ENCODE results near the gene TMEFF1. TPM values are rescaled to one million over a fixed set of nuclear protein-coding genes. Genes with fewer than 3 reads are reported as not detected.

The TMEFF1 gene
- total RNA-seq, 1 donor from 2014 or later: 9.1 TPM

DNA sequence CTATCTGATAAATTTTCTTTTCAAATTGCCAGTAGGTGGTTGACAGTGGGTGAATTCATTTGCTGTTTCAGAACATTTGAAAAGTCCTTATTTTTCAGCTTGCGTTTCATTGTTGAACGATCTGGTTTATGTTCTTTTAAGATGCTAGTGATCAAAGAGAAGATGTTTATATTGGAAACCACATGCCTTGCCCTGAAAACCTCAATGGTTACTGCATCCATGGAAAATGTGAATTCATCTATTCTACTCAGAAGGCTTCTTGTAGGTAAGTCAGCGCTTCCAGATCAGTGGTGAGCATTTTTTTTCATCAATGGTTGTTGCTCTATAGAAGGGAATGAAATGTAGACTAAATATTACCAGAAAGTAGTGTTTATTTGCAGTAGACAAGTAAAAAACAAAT lies 88.3 kb downstream of the TMEFF1 start:
- H3K9me3 Mint-ChIP-seq (ENCODE audit: unreplicated experiment): no peaks in the 10 kb centered on the region
- H3K27me3 Mint-ChIP-seq (ENCODE audit: unreplicated experiment): no peaks in the 10 kb centered on the region
- H3K4me1 Mint-ChIP-seq (ENCODE audit: unreplicated experiment): no peaks in the 10 kb centered on the region
- no peak for DNase-seq (ENCODE audit: extremely low spot score, unreplicated experiment)
- H3K36me3 Mint-ChIP-seq (ENCODE audit: unreplicated experiment): peaks cover 4% of the 10 kb centered on the region
- H3K4me3 Mint-ChIP-seq (ENCODE audit: unreplicated experiment): no peak overlapping the region
- no peak overlapping the region for H3K27ac Mint-ChIP-seq (ENCODE audit: unreplicated experiment)
- TF ChIP-seq, protein P1, sequence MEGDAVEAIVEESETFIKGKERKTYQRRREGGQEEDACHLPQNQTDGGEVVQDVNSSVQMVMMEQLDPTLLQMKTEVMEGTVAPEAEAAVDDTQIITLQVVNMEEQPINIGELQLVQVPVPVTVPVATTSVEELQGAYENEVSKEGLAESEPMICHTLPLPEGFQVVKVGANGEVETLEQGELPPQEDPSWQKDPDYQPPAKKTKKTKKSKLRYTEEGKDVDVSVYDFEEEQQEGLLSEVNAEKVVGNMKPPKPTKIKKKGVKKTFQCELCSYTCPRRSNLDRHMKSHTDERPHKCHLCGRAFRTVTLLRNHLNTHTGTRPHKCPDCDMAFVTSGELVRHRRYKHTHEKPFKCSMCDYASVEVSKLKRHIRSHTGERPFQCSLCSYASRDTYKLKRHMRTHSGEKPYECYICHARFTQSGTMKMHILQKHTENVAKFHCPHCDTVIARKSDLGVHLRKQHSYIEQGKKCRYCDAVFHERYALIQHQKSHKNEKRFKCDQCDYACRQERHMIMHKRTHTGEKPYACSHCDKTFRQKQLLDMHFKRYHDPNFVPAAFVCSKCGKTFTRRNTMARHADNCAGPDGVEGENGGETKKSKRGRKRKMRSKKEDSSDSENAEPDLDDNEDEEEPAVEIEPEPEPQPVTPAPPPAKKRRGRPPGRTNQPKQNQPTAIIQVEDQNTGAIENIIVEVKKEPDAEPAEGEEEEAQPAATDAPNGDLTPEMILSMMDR (IDR thresholded peaks at IDR 0.05): no peak

DNA sequence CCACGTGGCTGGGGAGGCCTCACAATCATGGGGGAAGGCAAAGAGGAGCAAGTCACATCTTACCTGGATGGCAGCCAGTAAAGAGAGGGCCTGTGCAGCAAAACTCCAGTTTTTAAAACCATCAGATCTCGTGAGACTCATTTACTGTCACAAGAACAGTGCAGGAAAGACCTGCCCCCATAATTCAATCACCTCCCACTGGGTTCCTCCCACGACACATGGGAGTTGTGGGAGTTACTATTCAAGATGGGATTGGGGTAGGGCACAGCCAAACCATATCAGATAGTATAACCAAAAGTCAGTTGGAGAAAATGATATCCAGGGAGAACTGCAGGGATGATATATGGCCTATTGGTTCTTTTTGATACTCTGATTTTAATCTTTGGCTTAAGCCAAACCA lies 94.9 kb downstream of the TMEFF1 start:
- Mint-ChIP-seq H3K36me3 (ENCODE audit: unreplicated experiment) (peaks cover 3% of the 10 kb centered on the region), H3K4me3 (ENCODE audit: unreplicated experiment) (no peak overlapping the region), H3K27me3 (ENCODE audit: unreplicated experiment) (no peaks in the 10 kb centered on the region), H3K4me1 (ENCODE audit: unreplicated experiment) (no peaks in the 10 kb centered on the region), H3K9me3 (ENCODE audit: unreplicated experiment) (peaks cover 6% of the 10 kb centered on the region), H3K27ac (ENCODE audit: unreplicated experiment) (no peak overlapping the region)
- TF ChIP-seq, protein P1 (IDR thresholded peaks at IDR 0.05): no peak
- DNase-seq (ENCODE audit: extremely low spot score, unreplicated experiment): no peak

DNA sequence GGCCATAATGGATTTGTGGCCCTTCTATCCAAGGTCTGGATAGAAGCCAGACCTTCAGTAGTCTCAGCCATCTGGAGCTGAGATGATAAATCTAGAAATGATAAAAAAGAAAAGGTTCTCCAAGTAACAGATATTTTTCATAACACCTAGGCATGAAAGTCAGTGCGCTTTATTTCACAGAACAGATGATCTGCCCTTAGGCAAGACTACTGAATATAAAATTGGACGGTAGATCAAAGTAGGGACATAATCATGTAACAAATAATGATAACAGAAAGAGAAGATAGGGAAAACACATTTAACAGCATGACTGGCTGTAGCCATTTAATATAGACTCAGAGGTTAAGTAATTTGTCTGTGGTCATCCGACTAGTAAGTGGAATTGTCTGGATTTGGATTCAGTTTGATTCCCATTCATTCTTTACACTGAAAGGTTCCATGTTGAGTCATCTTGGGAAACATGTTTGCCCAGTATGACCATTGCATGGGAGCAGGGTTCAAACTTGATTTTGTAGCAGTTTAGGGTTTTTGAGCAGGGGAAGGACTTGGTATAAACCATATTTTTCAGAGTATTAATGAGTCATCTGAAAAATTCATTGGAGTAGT lies 100.8 kb downstream of the TMEFF1 start:
- H3K27me3 Mint-ChIP-seq (ENCODE audit: unreplicated experiment): no peaks in the 10 kb centered on the region
- TF ChIP-seq, protein P1 (IDR thresholded peaks at IDR 0.05): no peak
- no peak for DNase-seq (ENCODE audit: extremely low spot score, unreplicated experiment)
- no peak overlapping the region for H3K27ac Mint-ChIP-seq (ENCODE audit: unreplicated experiment)
- no peaks in the 10 kb centered on the region for H3K4me1 Mint-ChIP-seq (ENCODE audit: unreplicated experiment)
- H3K4me3 Mint-ChIP-seq (ENCODE audit: unreplicated experiment): no peak overlapping the region
- peaks cover 3% of the 10 kb centered on the region for H3K9me3 Mint-ChIP-seq (ENCODE audit: unreplicated experiment)
- H3K36me3 Mint-ChIP-seq (ENCODE audit: unreplicated experiment): peaks cover 17% of the 10 kb centered on the region

DNA sequence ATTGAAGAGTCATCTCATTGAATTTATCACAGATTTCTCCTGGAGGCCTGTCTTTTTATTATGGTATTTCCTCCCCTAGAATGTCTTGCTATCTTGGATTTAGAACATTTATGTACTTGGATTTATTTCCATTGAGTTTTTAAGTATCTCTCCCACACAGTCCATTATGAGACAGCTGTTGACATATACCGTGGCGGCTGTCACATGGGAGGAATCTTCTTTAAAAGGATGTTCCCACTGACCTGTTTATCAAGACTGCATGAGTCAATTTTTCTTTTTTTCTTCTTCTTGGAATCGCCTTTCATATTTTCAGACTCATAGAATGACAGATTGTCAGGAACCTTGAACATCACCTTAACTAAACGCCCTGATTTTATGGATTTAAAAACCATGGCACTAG lies 102.1 kb downstream of the TMEFF1 start:
- TF ChIP-seq, protein P1 (IDR thresholded peaks at IDR 0.05): no peak
- no peak overlapping the region for H3K4me3 Mint-ChIP-seq (ENCODE audit: unreplicated experiment)
- no peaks in the 10 kb centered on the region for H3K27me3 Mint-ChIP-seq (ENCODE audit: unreplicated experiment)
- peaks cover 17% of the 10 kb centered on the region for H3K36me3 Mint-ChIP-seq (ENCODE audit: unreplicated experiment)
- DNase-seq (ENCODE audit: extremely low spot score, unreplicated experiment): no peak
- no peak overlapping the region for H3K27ac Mint-ChIP-seq (ENCODE audit: unreplicated experiment)
- no peaks in the 10 kb centered on the region for H3K9me3 Mint-ChIP-seq (ENCODE audit: unreplicated experiment)
- peaks cover 3% of the 10 kb centered on the region for H3K4me1 Mint-ChIP-seq (ENCODE audit: unreplicated experiment)

DNA sequence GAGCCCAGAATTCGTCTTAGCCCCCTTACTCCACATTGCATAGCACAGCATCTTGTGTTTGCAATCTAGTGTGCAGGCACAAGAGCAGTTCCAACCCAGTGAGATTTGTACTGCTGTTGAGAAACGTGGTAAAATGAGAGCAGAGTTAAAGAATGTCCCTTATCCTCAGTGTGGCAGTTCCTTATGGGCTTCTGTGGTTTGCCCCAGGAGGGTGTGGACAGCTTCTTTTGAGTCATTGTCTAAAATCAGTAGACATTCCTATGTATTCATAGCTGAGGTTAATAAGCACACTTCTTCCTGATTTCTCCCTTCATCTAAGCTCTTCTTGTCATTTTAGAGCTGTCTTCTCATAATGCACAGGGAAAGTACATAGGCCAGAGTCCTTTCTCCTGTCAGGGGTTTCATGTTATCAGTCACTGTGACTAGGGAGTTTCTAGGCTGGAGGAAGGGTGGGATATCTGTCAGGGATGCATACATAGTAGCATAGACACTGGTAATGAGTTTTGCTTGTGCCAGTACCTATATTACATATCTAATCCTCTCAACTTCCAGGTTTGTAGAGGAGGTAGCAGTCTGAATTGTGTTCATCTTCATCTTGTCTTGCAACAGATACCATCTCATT lies 102.9 kb downstream of the TMEFF1 start:
- H3K27me3 Mint-ChIP-seq (ENCODE audit: unreplicated experiment): no peaks in the 10 kb centered on the region
- no peak for DNase-seq (ENCODE audit: extremely low spot score, unreplicated experiment)
- peaks cover 17% of the 10 kb centered on the region for H3K36me3 Mint-ChIP-seq (ENCODE audit: unreplicated experiment)
- H3K4me1 Mint-ChIP-seq (ENCODE audit: unreplicated experiment): peaks cover 3% of the 10 kb centered on the region
- TF ChIP-seq, protein P1 (IDR thresholded peaks at IDR 0.05): no peak
- H3K9me3 Mint-ChIP-seq (ENCODE audit: unreplicated experiment): no peaks in the 10 kb centered on the region
- H3K27ac Mint-ChIP-seq (ENCODE audit: unreplicated experiment): no peak overlapping the region
- no peak overlapping the region for H3K4me3 Mint-ChIP-seq (ENCODE audit: unreplicated experiment)
